GM21717 (cell line): Measurements from ENCODE around the gene CHRDL2.
A peak's percentile ranks its signal among the peaks of the same experiment; 100 is the strongest.

Experiments
- ATAC-seq: cut with Tn5 transposase; IDR thresholded peaks from one replicate; pipeline ENCODE4 v1.9.1; 2021; ENCODE audit warnings: mild to moderate bottlenecking, moderate library complexity; ENCODE audit not compliant: unreplicated experiment

Gene CHRDL2

GRCh38 chr11:74749127-74749964 lies 18.1 kb upstream of the CHRDL2 start:
- ATAC-seq, result peak; percentile 52

- peak; percentile 97 for ATAC-seq
Measured at GRCh38 chr11:74748211-74749126, 17.2 kb upstream of the CHRDL2 start, which contains the start of gene RNF169. Gene RNF169, plus strand, starts transcription at chr11:74748849. Its CDS starts 32 bp downstream, at chr11:74748881.

GRCh38 chr11:74746868-74747267 lies 15.6 kb upstream of the CHRDL2 start:
- ATAC-seq, result no peak

GRCh38 chr11:74744277-74744676 lies 13.1 kb upstream of the CHRDL2 start:
- ATAC-seq, result no peak

- no peak for ATAC-seq
Measured at GRCh38 chr11:74743640-74744039, 12.4 kb upstream of the CHRDL2 start.

DNA sequence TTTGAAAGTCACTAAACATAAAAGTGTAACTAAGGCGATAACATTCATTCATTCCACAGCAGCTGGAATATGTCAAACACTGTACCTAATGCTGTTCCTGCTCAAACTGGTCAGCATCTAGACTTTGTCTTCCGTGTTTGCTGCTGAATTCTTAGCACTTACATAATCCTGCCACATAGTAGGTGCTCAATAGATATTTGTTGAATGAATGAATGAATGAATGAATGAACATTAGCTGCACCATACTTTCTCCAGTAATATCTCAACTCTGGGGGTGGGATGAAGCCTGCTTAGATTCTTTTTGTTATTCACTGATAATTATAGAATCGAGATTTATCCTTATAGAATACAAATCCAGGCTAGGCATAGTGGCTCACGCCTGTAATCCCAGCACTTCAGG lies 10.8 kb upstream of the CHRDL2 start:
- ATAC-seq, result no peak

DNA sequence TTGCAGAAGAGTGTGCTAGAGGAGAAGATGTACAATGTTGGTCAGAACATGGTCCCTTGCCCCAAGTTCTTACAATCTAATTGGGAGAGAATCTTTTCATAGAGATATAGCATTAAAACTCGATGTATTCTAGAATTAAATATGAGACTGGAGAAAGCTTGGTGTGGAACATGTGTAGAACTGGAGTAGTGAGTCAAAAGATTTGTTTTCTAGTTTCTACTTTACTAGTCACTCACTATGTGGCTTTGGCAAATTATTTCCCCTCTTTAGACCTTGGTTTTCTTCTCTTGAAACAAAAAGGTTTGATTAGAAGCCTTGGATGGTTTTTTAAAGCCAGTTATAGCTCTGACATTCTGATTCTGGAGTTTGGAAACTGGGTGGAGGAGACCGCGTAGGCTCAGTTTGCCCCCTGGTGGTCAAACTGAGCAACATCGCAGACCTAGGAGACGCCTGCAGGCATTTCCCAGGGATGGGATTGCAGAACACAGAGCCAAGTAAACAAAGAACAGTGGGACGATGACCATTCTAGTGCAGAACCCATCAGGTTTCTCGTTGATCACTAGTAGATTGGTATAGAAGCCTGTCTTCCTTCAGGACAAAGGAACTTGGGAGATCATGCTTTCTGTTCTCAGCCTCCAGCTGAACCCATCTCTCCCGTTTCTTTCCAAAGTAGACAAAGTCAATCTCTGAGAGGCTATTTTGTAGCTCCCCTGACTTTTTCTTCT lies 8.5 kb upstream of the CHRDL2 start:
- no peak for ATAC-seq

GRCh38 chr11:74736031-74736430 lies 4.8 kb upstream of the CHRDL2 start:
- ATAC-seq, result no peak

- no peak for ATAC-seq
Measured at GRCh38 chr11:74735365-74735928, 4.2 kb upstream of the CHRDL2 start.

GRCh38 chr11:74734559-74734925 lies 3.3 kb upstream of the CHRDL2 start:
- ATAC-seq, result no peak

- no peak for ATAC-seq
Measured at GRCh38 chr11:74730571-74731260, 510 bp downstream of the CHRDL2 start.

DNA sequence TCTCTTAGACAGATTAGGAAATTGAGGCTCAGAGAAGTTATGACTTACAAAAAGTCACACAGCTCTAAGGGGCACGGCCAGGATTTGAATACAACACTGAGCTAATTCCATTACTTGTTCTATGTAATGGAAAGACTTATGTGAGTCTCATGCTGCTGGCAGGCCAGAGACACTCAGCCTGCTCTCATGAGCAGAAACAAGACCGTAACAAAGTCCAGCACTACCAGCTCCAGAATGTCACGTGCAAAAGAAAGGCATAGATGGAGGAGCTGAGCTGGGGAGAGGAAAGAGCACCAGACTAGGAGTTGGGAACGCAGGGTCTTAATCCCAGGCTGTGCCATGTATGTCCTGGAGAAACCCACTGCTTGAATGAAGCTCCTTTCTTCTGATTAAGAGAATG lies 1.8 kb downstream of the CHRDL2 start:
- no peak for ATAC-seq

GRCh38 chr11:74726547-74727182 lies 4.6 kb downstream of the CHRDL2 start:
- peak; percentile 78 for ATAC-seq

DNA sequence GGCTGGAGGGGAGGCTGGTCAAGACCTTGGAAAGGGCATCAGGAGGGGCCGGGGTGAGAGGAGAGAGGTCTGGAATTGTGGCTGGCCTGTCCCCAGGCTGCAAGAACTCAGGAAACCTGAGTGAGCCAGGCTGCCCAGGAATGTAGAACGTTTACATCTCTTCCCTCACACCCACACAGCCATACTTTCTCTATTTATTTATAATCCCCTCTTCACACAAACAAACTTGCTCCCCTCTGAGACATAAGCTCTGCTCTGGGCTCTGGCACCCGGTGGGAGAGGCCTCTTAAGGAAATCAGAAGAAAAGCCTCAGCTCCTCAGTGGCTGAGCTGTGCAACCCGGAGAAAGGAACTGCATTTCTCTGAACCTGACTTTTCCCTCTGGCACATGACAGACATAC lies 5.5 kb downstream of the CHRDL2 start:
- ATAC-seq, result no peak

- no peak for ATAC-seq
Measured at GRCh38 chr11:74723511-74723910, 7.7 kb downstream of the CHRDL2 start.

DNA sequence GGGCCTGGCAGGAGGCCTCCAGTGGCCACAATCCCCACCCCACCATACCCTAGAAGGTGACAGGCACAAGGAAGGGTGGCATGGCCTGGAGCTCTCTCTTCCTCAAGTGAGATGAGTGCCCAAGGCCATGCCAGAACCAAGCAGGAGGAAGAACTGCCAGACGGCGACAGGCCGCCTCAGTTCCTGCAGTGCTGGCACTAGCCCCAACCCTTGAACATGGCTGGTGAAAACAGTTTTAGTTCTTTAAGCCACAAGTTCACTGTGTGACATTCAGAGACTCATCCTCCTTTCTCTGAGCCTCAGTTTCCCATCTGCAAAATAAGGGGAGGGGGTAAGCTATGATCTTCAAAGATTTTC lies 9.8 kb downstream of the CHRDL2 start:
- no peak for ATAC-seq

GRCh38 chr11:74720596-74721478 lies 10.4 kb downstream of the CHRDL2 start:
- no peak for ATAC-seq

DNA sequence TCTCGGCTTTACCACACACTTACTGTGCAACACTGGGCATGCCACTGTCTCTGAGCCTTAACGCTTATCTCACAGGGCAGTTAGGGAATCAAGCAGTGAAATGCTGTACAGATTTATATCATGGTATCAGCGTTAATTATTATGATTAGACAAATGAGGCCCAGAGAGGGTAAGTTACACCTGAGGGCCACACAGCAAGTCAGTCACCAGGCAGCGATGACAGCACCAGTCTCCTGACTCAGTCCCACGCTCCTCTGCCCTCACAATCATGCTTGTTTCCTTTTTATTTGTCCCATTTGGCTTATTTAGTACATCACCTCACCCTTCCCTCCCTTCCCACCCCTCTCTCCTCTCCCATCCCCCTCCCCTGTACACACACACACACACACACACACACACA lies 12.2 kb downstream of the CHRDL2 start:
- ATAC-seq, result no peak
